OCI-LY7 (cell line): ENCODE data around the gene ZNF598.

ENCODE experiments used
- EZH2phosphoT487 ChIP-seq: fragments of 200-600 bp; sonication (generic); IDR thresholded peaks from 2 replicates; pipeline ENCODE4 v1.6.1; 2018; ENCODE audit warnings: low read depth, borderline replicate concordance, mild to moderate bottlenecking, mixed run types, antibody characterized with exemption, low read length, moderate library complexity, mixed read lengths
- TF ChIP-seq, protein P1 (sequence below): fragments of 200-600 bp; sonication (generic); conservative IDR thresholded peaks from 2 replicates; pipeline ENCODE4 v1.5.1; 2014; ENCODE audit warnings: mild to moderate bottlenecking, antibody characterized with exemption, low read length, moderate library complexity, mixed read lengths

DNA sequence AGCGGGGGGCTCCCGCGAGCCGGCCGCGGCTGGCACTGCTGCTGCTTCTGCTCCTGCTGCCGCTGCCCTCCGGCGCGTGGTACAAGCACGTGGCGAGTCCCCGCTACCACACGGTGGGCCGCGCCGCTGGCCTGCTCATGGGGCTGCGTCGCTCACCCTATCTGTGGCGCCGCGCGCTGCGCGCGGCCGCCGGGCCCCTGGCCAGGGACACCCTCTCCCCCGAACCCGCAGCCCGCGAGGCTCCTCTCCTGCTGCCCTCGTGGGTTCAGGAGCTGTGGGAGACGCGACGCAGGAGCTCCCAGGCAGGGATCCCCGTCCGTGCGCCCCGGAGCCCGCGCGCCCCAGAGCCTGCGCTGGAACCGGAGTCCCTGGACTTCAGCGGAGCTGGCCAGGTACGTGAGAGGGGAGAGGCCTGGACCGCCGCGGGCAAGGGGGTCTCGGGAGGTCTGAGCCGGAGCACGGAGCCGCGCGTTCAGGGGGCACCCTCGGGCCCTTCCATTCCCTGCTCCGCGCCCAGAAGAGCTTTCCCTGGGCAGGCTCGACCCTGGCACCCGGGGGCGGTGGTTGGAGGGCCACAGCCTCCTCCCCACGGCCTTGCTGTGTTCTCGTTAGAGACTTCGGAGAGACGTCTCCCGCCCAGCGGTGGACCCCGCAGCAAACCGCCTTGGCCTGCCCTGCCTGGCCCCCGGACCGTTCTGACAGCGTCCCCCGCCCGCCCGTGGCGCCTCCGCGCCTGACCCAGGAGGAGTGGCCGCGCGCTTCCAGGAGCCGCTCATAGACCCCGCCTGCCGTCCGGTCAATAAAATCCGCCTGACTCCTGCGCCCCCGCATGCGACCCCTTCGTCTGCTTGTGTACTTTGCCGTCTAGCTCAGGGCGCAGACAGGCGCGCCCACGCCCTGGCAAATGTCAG, 10.6 kb upstream of the ZNF598 start:
- TF ChIP-seq, protein P1, sequence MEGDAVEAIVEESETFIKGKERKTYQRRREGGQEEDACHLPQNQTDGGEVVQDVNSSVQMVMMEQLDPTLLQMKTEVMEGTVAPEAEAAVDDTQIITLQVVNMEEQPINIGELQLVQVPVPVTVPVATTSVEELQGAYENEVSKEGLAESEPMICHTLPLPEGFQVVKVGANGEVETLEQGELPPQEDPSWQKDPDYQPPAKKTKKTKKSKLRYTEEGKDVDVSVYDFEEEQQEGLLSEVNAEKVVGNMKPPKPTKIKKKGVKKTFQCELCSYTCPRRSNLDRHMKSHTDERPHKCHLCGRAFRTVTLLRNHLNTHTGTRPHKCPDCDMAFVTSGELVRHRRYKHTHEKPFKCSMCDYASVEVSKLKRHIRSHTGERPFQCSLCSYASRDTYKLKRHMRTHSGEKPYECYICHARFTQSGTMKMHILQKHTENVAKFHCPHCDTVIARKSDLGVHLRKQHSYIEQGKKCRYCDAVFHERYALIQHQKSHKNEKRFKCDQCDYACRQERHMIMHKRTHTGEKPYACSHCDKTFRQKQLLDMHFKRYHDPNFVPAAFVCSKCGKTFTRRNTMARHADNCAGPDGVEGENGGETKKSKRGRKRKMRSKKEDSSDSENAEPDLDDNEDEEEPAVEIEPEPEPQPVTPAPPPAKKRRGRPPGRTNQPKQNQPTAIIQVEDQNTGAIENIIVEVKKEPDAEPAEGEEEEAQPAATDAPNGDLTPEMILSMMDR = no peak
- no peak for TF ChIP-seq EZH2phosphoT487
